ENCODE measurements around the gene RGS17.
"Not testable (repeated sequence)": the region's sequence is repeated elsewhere in the genome, so short reads cannot be mapped to it uniquely, and the experiment has no call there.

Gene RGS17

GRCh38 chr6:153125032-153125431 lies 6.0 kb downstream of the RGS17 start:
- H3K4me3 ChIP-seq (ENCODE audit: low read depth, low read length), result no peak overlapping the region
- H3K4me1 ChIP-seq (ENCODE audit: control insufficient read depth, insufficient read depth, low read length), result peaks cover 5% of the 10 kb centered on the region
- no peak overlapping the region for H3K27ac ChIP-seq (ENCODE audit: low read depth, low read length)
- no peaks in the 10 kb centered on the region for H3K9me3 ChIP-seq (ENCODE audit: control insufficient read depth, insufficient read depth, low read depth, low read length)
- no peak overlapping the region for H3K9ac ChIP-seq (ENCODE audit: low read length)
- no peaks in the 10 kb centered on the region for H3K36me3 ChIP-seq (ENCODE audit: control insufficient read depth, insufficient read depth, low read length)
- peaks cover 25% of the 10 kb centered on the region for H3K27me3 ChIP-seq (ENCODE audit: control insufficient read depth, insufficient read depth, low read length)

GRCh38 chr6:153123801-153124200 lies 7.3 kb downstream of the RGS17 start:
- no peak overlapping the region for H3K27ac ChIP-seq (ENCODE audit: low read depth, low read length)
- no peaks in the 10 kb centered on the region for H3K36me3 ChIP-seq (ENCODE audit: control insufficient read depth, insufficient read depth, low read length)
- H3K27me3 ChIP-seq (ENCODE audit: control insufficient read depth, insufficient read depth, low read length), result peaks cover 13% of the 10 kb centered on the region
- no peak overlapping the region for H3K4me3 ChIP-seq (ENCODE audit: low read depth, low read length)
- peaks cover 5% of the 10 kb centered on the region for H3K4me1 ChIP-seq (ENCODE audit: control insufficient read depth, insufficient read depth, low read length)
- no peak overlapping the region for H3K9ac ChIP-seq (ENCODE audit: low read length)
- no peaks in the 10 kb centered on the region for H3K9me3 ChIP-seq (ENCODE audit: control insufficient read depth, insufficient read depth, low read depth, low read length)

GRCh38 chr6:153121311-153121710 lies 9.8 kb downstream of the RGS17 start:
- no peak overlapping the region for H3K9ac ChIP-seq (ENCODE audit: low read length)
- H3K27me3 ChIP-seq (ENCODE audit: control insufficient read depth, insufficient read depth, low read length), result no peaks in the 10 kb centered on the region
- peaks cover 5% of the 10 kb centered on the region; the same call in 1 of the 2 replicates for H3K4me1 ChIP-seq (ENCODE audit: control insufficient read depth, insufficient read depth, low read length)
- H3K27ac ChIP-seq (ENCODE audit: low read depth, low read length), result no peak overlapping the region
- H3K9me3 ChIP-seq (ENCODE audit: control insufficient read depth, insufficient read depth, low read depth, low read length), result no peaks in the 10 kb centered on the region
- no peaks in the 10 kb centered on the region for H3K36me3 ChIP-seq (ENCODE audit: control insufficient read depth, insufficient read depth, low read length)
- H3K4me3 ChIP-seq (ENCODE audit: low read depth, low read length), result no peak overlapping the region

- H3K4me1 ChIP-seq (ENCODE audit: control insufficient read depth, insufficient read depth, low read length), result no peaks in the 10 kb centered on the region
- H3K9me3 ChIP-seq (ENCODE audit: control insufficient read depth, insufficient read depth, low read depth, low read length), result no peaks in the 10 kb centered on the region
- H3K27me3 ChIP-seq (ENCODE audit: control insufficient read depth, insufficient read depth, low read length), result no peaks in the 10 kb centered on the region
- no peak overlapping the region for H3K4me3 ChIP-seq (ENCODE audit: low read depth, low read length)
- no peak overlapping the region for H3K9ac ChIP-seq (ENCODE audit: low read length)
- no peak overlapping the region for H3K27ac ChIP-seq (ENCODE audit: low read depth, low read length)
- H3K36me3 ChIP-seq (ENCODE audit: control insufficient read depth, insufficient read depth, low read length), result no peaks in the 10 kb centered on the region
These were observed 12.8 kb downstream of the RGS17 start for GRCh38 chr6:153117986-153118879.

- H3K4me1 ChIP-seq (ENCODE audit: control insufficient read depth, insufficient read depth, low read length); H3K9ac ChIP-seq (ENCODE audit: low read length); H3K27me3 ChIP-seq (ENCODE audit: control insufficient read depth, insufficient read depth, low read length); H3K36me3 ChIP-seq (ENCODE audit: control insufficient read depth, insufficient read depth, low read length); H3K9me3 ChIP-seq (ENCODE audit: control insufficient read depth, insufficient read depth, low read depth, low read length); H3K4me3 ChIP-seq (ENCODE audit: low read depth, low read length): not testable (repeated sequence)
- H3K27ac ChIP-seq (ENCODE audit: low read depth, low read length), result peak overlapping the region; percentile 47; the same call in 1 of the 2 replicates
These were observed 20.0 kb downstream of the RGS17 start for GRCh38 chr6:153111082-153111481.

- H3K27ac ChIP-seq (ENCODE audit: low read depth, low read length), result not testable (repeated sequence)
These were observed 20.5 kb downstream of the RGS17 start for GRCh38 chr6:153110612-153111011.

GRCh38 chr6:153108315-153108714 lies 22.8 kb downstream of the RGS17 start:
- Histone ChIP-seq H3K9ac (ENCODE audit: low read length) (no peak overlapping the region), H3K4me1 (ENCODE audit: control insufficient read depth, insufficient read depth, low read length) (peaks cover 7% of the 10 kb centered on the region; the same call in 1 of the 2 replicates), H3K27ac (ENCODE audit: low read depth, low read length) (no peak overlapping the region), H3K9me3 (ENCODE audit: control insufficient read depth, insufficient read depth, low read depth, low read length) (0 out of 2 replicates have a peak, but pooled peaks cover 8% of the 10 kb centered on the region), H3K27me3 (ENCODE audit: control insufficient read depth, insufficient read depth, low read length) (no peaks in the 10 kb centered on the region), H3K4me3 (ENCODE audit: low read depth, low read length) (no peak overlapping the region), H3K36me3 (ENCODE audit: control insufficient read depth, insufficient read depth, low read length) (no peaks in the 10 kb centered on the region)

More at GRCh38 chr6:153110612-153111011, 20.5 kb downstream of the RGS17 start:
- H3K27me3 ChIP-seq (ENCODE audit: control insufficient read depth, insufficient read depth, low read length); H3K36me3 ChIP-seq (ENCODE audit: control insufficient read depth, insufficient read depth, low read length); H3K4me3 ChIP-seq (ENCODE audit: low read depth, low read length); H3K9ac ChIP-seq (ENCODE audit: low read length); H3K4me1 ChIP-seq (ENCODE audit: control insufficient read depth, insufficient read depth, low read length); H3K9me3 ChIP-seq (ENCODE audit: control insufficient read depth, insufficient read depth, low read depth, low read length): not testable (repeated sequence)

GRCh38 chr6:153106021-153106420 lies 25.1 kb downstream of the RGS17 start:
- no peaks in the 10 kb centered on the region for H3K36me3 ChIP-seq (ENCODE audit: control insufficient read depth, insufficient read depth, low read length)
- no peaks in the 10 kb centered on the region for H3K9me3 ChIP-seq (ENCODE audit: control insufficient read depth, insufficient read depth, low read depth, low read length)
- H3K9ac ChIP-seq (ENCODE audit: low read length), result no peak overlapping the region
- no peak overlapping the region for H3K4me3 ChIP-seq (ENCODE audit: low read depth, low read length)
- H3K4me1 ChIP-seq (ENCODE audit: control insufficient read depth, insufficient read depth, low read length), result peaks cover 10% of the 10 kb centered on the region; the same call in 1 of the 2 replicates
- H3K27ac ChIP-seq (ENCODE audit: low read depth, low read length), result no peak overlapping the region
- no peaks in the 10 kb centered on the region for H3K27me3 ChIP-seq (ENCODE audit: control insufficient read depth, insufficient read depth, low read length)

GRCh38 chr6:153104220-153104619 lies 26.9 kb downstream of the RGS17 start:
- Histone ChIP-seq H3K4me1 (ENCODE audit: control insufficient read depth, insufficient read depth, low read length) (0 out of 2 replicates have a peak, but pooled peaks cover 3% of the 10 kb centered on the region), H3K9ac (ENCODE audit: low read length) (no peak overlapping the region), H3K9me3 (ENCODE audit: control insufficient read depth, insufficient read depth, low read depth, low read length) (no peaks in the 10 kb centered on the region), H3K36me3 (ENCODE audit: control insufficient read depth, insufficient read depth, low read length) (no peaks in the 10 kb centered on the region), H3K4me3 (ENCODE audit: low read depth, low read length) (no peak overlapping the region), H3K27ac (ENCODE audit: low read depth, low read length) (no peak overlapping the region), H3K27me3 (ENCODE audit: control insufficient read depth, insufficient read depth, low read length) (no peaks in the 10 kb centered on the region)

- H3K27ac ChIP-seq (ENCODE audit: low read depth, low read length), result no peak overlapping the region
- no peaks in the 10 kb centered on the region for H3K27me3 ChIP-seq (ENCODE audit: control insufficient read depth, insufficient read depth, low read length)
- no peaks in the 10 kb centered on the region for H3K36me3 ChIP-seq (ENCODE audit: control insufficient read depth, insufficient read depth, low read length)
- 0 out of 2 replicates have a peak, but pooled peaks cover 3% of the 10 kb centered on the region for H3K4me1 ChIP-seq (ENCODE audit: control insufficient read depth, insufficient read depth, low read length)
- H3K9me3 ChIP-seq (ENCODE audit: control insufficient read depth, insufficient read depth, low read depth, low read length), result no peaks in the 10 kb centered on the region
- no peak overlapping the region for H3K4me3 ChIP-seq (ENCODE audit: low read depth, low read length)
- no peak overlapping the region for H3K9ac ChIP-seq (ENCODE audit: low read length)
These were observed 27.8 kb downstream of the RGS17 start for GRCh38 chr6:153103319-153103655.

- Histone ChIP-seq H3K27me3 (ENCODE audit: control insufficient read depth, insufficient read depth, low read length) (no peaks in the 10 kb centered on the region), H3K9me3 (ENCODE audit: control insufficient read depth, insufficient read depth, low read depth, low read length) (no peaks in the 10 kb centered on the region), H3K9ac (ENCODE audit: low read length) (no peak overlapping the region), H3K4me1 (ENCODE audit: control insufficient read depth, insufficient read depth, low read length) (0 out of 2 replicates have a peak, but pooled peaks cover 3% of the 10 kb centered on the region), H3K36me3 (ENCODE audit: control insufficient read depth, insufficient read depth, low read length) (no peaks in the 10 kb centered on the region), H3K4me3 (ENCODE audit: low read depth, low read length) (no peak overlapping the region), H3K27ac (ENCODE audit: low read depth, low read length) (no peak overlapping the region)
These were observed 28.3 kb downstream of the RGS17 start for GRCh38 chr6:153102605-153103318.

All from HUES6 (cell line).